CD8-positive, alpha-beta memory T cell (primary cell): ENCODE data around the gene MARK3. TPM values are rescaled to one million over a fixed set of nuclear protein-coding genes. Genes with fewer than 3 reads are reported as not detected.
A peak's percentile ranks its signal among the peaks of the same experiment; 100 is the strongest.

Experiments
- CTCF ChIA-PET: fragments of 350-600 bp; sonication (Branson Sonifier 250); formaldehyde crosslinking; loops from one replicate; lab custom pipeline; 2021; ENCODE audit warnings: antibody characterized with exemption; lab: Charles Lee
- POLR2A ChIA-PET: fragments of 350-600 bp; sonication (Branson Sonifier 250); formaldehyde crosslinking; loops from one replicate; lab custom pipeline; 2021; ENCODE audit warnings: antibody characterized with exemption; lab: Charles Lee
- DNase-seq, 5 donors: peaks; one replicate each; pipeline versions ENCODE4 v3.0.0 to v3.0.0-alpha.2; 2020 to 2022; ENCODE audit warnings: mixed read lengths in 1 of 5
- H3K27ac ChIP-seq: one replicate; pipeline ENCODE4 v1.7.0; 2013; ENCODE audit warnings: low read depth, mild to moderate bottlenecking, low read length, moderate library complexity
- H3K27me3 ChIP-seq: 2 replicates; pipeline ENCODE4 v1.7.0; 2013; ENCODE audit warnings: low read length, mild to moderate bottlenecking; ENCODE audit not compliant: insufficient read depth, poor library complexity, severe bottlenecking
- H3K36me3 ChIP-seq: 2 replicates; pipeline ENCODE4 v1.7.0; 2013; ENCODE audit warnings: mild to moderate bottlenecking, low read length, moderate library complexity; ENCODE audit not compliant: insufficient read depth
- H3K4me1 ChIP-seq: 2 replicates; pipeline ENCODE4 v1.7.0; 2013; ENCODE audit warnings: mild to moderate bottlenecking, low read length, moderate library complexity; ENCODE audit not compliant: insufficient read depth
- H3K4me3 ChIP-seq: 2 replicates; pipeline ENCODE4 v1.7.0; 2013; ENCODE audit warnings: mild to moderate bottlenecking, low read length
- H3K9me3 ChIP-seq: 2 replicates; pipeline ENCODE4 v1.7.0; 2013; ENCODE audit warnings: mild to moderate bottlenecking, low read length
- H3K27ac Mint-ChIP-seq, 8 donors: one replicate each; pipeline ENCODE4 v1.8.0; 2020 to 2021; ENCODE audit warnings: mixed read lengths in 8 of 8, mild to moderate bottlenecking in 6 of 8, inconsistent platforms in 3 of 8, moderate library complexity in 3 of 8
- H3K27me3 Mint-ChIP-seq, 2 donors: one replicate each; pipeline ENCODE4 v1.8.0; 2020 to 2021; ENCODE audit warnings: mixed read lengths in 2 of 2, mild to moderate bottlenecking in 1 of 2, moderate library complexity in 1 of 2
- H3K36me3 Mint-ChIP-seq, 3 donors: one replicate each; pipeline ENCODE4 v1.8.0; 2020 to 2021; ENCODE audit warnings: mixed read lengths in 3 of 3, inconsistent platforms in 1 of 3, mild to moderate bottlenecking in 1 of 3
- H3K4me1 Mint-ChIP-seq, 3 donors: one replicate each; pipeline ENCODE4 v1.8.0; 2020 to 2021; ENCODE audit warnings: mixed read lengths in 3 of 3, inconsistent platforms in 1 of 3, mild to moderate bottlenecking in 1 of 3
- H3K4me3 Mint-ChIP-seq, 7 donors: one replicate each; pipeline ENCODE4 v1.8.0; 2020 to 2021; ENCODE audit warnings: mixed read lengths in 7 of 7, mild to moderate bottlenecking in 6 of 7, moderate library complexity in 4 of 7, inconsistent platforms in 2 of 7
- H3K9me3 Mint-ChIP-seq, 5 donors: one replicate each; pipeline ENCODE4 v1.8.0; 2020 to 2022; ENCODE audit warnings: mixed read lengths in 5 of 5, mild to moderate bottlenecking in 3 of 5, moderate library complexity in 2 of 5, inconsistent platforms in 1 of 5
- polyA plus RNA-seq: library from polyadenylated mRNA; unstranded; fragments of 300-500 nt; fragmentation: Illumina TruSeq; gene quantifications from one replicate; pipeline ENCODE4 v1.2.3, GENCODE V29; 2021
- total RNA-seq, 2 experiments: library from RNA; stranded (reverse); gene quantifications; one replicate each; pipeline ENCODE4 v1.2.3, GENCODE V29; 2021

Gene MARK3
- total and polyA plus RNA-seq, 3 experiments from 2014 or later, result 45.7 to 92.7 (median 91.9) TPM

- no peak overlapping the region for H3K4me3 ChIP-seq
- ChIA-PET POLR2A (no interaction called here), CTCF (interaction anchor here (1.2 kb wide), 1 partner anchor 9 kb away, joined by 3 read pairs; no protein-coding TSS in a partner anchor)
- Mint-ChIP-seq H3K4me3 (no peak overlapping the region), H3K27ac (no peak overlapping the region), H3K36me3 (peaks cover 0 to 1% (median 0%) of the 10 kb centered on the region in 3 donors), H3K4me1 (no peaks in the 10 kb centered on the region), H3K27me3 (peaks cover 9 to 16% of the 10 kb centered on the region in 2 donors), H3K9me3 (no peaks in the 10 kb centered on the region)
- DNase-seq, result no peak
- no peaks in the 10 kb centered on the region for H3K27me3 ChIP-seq
- no peaks in the 10 kb centered on the region for H3K9me3 ChIP-seq
- no peaks in the 10 kb centered on the region for H3K36me3 ChIP-seq
- no peak overlapping the region for H3K27ac ChIP-seq
- no peaks in the 10 kb centered on the region for H3K4me1 ChIP-seq
These were observed 15.1 kb upstream of the MARK3 start for GRCh38 chr14:103370087-103370486.

- ChIA-PET CTCF (no interaction called here), POLR2A (no interaction called here)
- no peaks in the 10 kb centered on the region for H3K9me3 Mint-ChIP-seq
- no peak overlapping the region for H3K4me3 Mint-ChIP-seq
- H3K4me3 ChIP-seq, result no peak overlapping the region
- H3K36me3 ChIP-seq, result no peaks in the 10 kb centered on the region
- no peak overlapping the region for H3K27ac Mint-ChIP-seq
- peaks cover 0 to 1% (median 0%) of the 10 kb centered on the region in 3 donors for H3K36me3 Mint-ChIP-seq
- H3K27me3 Mint-ChIP-seq, result peaks cover 3 to 23% of the 10 kb centered on the region in 2 donors
- H3K4me1 ChIP-seq, result no peaks in the 10 kb centered on the region
- H3K27me3 ChIP-seq, result no peaks in the 10 kb centered on the region
- no peak for DNase-seq
- H3K9me3 ChIP-seq, result no peaks in the 10 kb centered on the region
- H3K4me1 Mint-ChIP-seq, result no peaks in the 10 kb centered on the region
- H3K27ac ChIP-seq, result peak overlapping the region; percentile 27
These were observed 13.2 kb upstream of the MARK3 start for GRCh38 chr14:103372017-103372416.

DNA sequence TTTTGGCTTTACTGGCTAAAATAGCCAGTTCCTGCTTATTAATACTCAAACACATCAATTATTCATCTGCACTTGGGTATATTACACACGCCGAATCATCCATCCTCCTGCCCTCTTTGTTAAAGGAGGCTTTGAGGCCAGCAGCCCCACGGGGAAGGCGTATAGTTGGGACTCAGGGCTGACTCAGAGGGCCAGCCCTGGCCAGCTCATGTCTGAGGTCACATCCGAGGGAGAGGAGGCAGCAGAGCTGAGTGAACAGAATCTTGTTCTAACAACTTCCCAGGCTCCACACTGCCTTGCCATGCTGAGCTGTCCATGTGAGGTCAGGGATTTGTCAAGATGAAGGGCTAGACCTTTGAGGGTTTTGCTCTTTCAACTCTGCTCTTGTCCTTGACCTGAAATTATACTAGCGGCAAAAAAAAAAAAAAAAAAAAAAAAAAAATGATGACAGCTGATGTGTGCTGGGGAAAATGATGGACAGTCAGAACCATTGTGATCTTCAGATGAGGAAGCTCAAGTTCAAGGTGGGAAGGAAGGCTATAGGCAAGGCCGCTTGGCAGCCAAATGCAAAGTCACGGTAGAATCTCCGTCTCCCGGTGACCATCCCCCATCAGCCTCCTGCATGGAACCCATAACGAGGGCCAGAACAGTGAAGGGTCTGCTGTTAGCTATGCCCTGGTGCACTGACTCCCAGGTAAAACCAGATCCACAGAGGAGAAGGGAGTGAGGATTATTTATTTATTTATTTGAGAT, 12.5 kb upstream of the MARK3 start:
- no peaks in the 10 kb centered on the region for H3K9me3 Mint-ChIP-seq
- Histone ChIP-seq H3K4me1 (no peaks in the 10 kb centered on the region), H3K27me3 (no peaks in the 10 kb centered on the region), H3K36me3 (no peaks in the 10 kb centered on the region), H3K27ac (peak overlapping the region; percentile 27), H3K9me3 (no peaks in the 10 kb centered on the region), H3K4me3 (no peak overlapping the region)
- H3K27me3 Mint-ChIP-seq, result peaks cover 3 to 26% of the 10 kb centered on the region in 2 donors
- no peaks in the 10 kb centered on the region for H3K4me1 Mint-ChIP-seq
- no peak overlapping the region for H3K27ac Mint-ChIP-seq
- ChIA-PET CTCF (interaction anchor here (1.6 kb wide), 1 partner anchor 12 kb away, joined by 4 read pairs; the partner anchor contains the start of gene MARK3), POLR2A (no interaction called here)
- H3K36me3 Mint-ChIP-seq, result peaks cover 0 to 1% (median 0%) of the 10 kb centered on the region in 3 donors
- H3K4me3 Mint-ChIP-seq, result no peak overlapping the region
- DNase-seq, result no peak

GRCh38 chr14:103374121-103374520, 11.1 kb upstream of the MARK3 start:
- Mint-ChIP-seq H3K27ac (no peak overlapping the region), H3K27me3 (peaks cover 9 to 30% of the 10 kb centered on the region in 2 donors), H3K4me3 (no peak overlapping the region), H3K36me3 (peaks cover 0 to 1% (median 0%) of the 10 kb centered on the region in 3 donors), H3K4me1 (no peaks in the 10 kb centered on the region), H3K9me3 (no peaks in the 10 kb centered on the region)
- no peak for DNase-seq
- Histone ChIP-seq H3K4me1 (no peaks in the 10 kb centered on the region), H3K9me3 (no peaks in the 10 kb centered on the region), H3K27ac (no peak overlapping the region), H3K36me3 (no peaks in the 10 kb centered on the region), H3K27me3 (no peaks in the 10 kb centered on the region), H3K4me3 (no peak overlapping the region)
- CTCF ChIA-PET, result interaction anchor here (1.0 to 1.6 kb wide), 2 partner anchors 11 to 13 kb away, joined by 3 to 4 read pairs; partner anchors contain the start of gene MARK3
- POLR2A ChIA-PET, result no interaction called here

DNA sequence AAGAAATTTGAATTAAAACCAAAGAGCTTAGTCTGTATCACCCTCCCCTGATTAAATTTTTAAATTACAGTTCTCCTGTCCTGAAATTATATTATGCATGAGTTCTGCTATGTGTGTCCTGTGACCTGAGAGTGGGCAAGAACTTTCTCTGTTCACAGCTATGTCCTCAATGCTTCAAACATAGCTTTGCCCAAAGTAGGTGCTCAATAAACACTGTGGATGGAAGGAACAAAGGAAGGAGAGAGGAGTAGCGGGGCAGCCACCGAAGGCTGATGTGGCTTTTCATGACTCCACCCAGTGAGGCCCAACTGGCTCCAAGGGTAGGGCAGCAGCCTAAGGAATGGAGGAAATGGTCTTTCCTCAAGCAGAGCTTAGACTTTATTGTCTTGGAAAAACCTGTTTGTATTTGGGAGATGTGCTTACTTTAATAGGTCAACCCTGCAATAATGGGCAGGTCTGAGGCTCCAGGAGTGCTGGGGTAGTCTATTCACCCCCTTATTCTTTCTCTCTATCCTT, 7.6 kb upstream of the MARK3 start:
- no peak for DNase-seq
- H3K4me3 Mint-ChIP-seq, result no peak overlapping the region
- H3K27me3 ChIP-seq, result no peaks in the 10 kb centered on the region
- CTCF ChIA-PET, result interaction anchor here (8.4 kb wide), 1 partner anchor 14 kb away, joined by 51 read pairs; no protein-coding TSS in a partner anchor
- H3K27me3 Mint-ChIP-seq, result peaks cover 10 to 27% of the 10 kb centered on the region in 2 donors
- no peaks in the 10 kb centered on the region for H3K36me3 ChIP-seq
- POLR2A ChIA-PET, result interaction anchor here (0.6 kb wide), 1 partner anchor 71 kb away, joined by 3 read pairs; no protein-coding TSS in a partner anchor
- H3K4me3 ChIP-seq, result no peak overlapping the region
- H3K4me1 ChIP-seq, result no peaks in the 10 kb centered on the region
- no peaks in the 10 kb centered on the region for H3K36me3 Mint-ChIP-seq
- H3K27ac Mint-ChIP-seq, result no peak overlapping the region
- H3K4me1 Mint-ChIP-seq, result peaks cover 0 to under 1% (median under 1%) of the 10 kb centered on the region in 3 donors
- H3K27ac ChIP-seq, result peak overlapping the region; percentile 29
- H3K9me3 Mint-ChIP-seq, result no peaks in the 10 kb centered on the region
- H3K9me3 ChIP-seq, result no peaks in the 10 kb centered on the region

DNA sequence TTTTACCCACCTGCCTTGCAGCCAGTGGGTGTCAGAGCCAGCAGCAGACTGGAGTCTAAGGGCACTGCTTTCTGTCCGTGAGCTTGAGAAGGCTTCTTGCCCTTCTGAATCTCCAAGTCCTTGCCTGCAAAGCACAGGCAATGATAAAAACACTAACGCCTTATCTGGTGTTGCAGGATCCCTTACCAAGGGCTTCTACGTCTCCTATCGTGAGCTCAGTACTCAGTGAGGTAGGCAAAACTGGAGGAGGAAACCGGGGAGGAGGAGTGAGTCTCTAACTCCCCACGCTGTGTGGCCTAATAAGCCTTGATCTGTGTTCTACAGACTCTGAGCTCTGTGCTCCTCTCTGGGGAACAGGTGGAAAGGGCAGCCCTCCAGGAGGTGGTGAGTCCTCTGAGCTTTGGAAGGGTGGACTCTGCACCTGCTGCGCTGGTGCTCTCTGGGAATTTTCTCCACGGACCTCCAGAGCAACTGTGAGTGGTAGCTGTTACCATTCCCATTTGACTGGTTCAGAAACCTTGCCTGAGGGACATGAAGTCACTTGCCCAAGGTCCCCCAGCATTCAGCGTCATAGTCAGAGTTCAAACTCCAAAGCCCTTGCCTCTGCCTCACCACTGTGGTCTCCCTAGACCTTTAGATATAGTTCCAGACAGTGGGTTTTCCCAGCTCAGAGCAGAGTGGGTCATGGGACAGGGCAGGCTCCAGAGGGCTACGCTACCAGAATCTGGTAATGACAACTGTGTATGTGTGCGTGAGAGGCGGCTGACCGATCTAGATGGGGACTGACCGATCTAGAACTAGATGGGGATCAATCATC, 7.0 kb upstream of the MARK3 start:
- ChIA-PET POLR2A (interaction anchor here (0.6 kb wide), 1 partner anchor 71 kb away, joined by 3 read pairs; no protein-coding TSS in a partner anchor), CTCF (interaction anchor here (8.4 kb wide), 1 partner anchor 13 kb away, joined by 51 read pairs; no protein-coding TSS in a partner anchor)
- Mint-ChIP-seq H3K4me1 (peaks cover 0 to 5% (median 3%) of the 10 kb centered on the region in 3 donors), H3K27ac (peak overlapping the region in 1 of 8 donors; percentile 72), H3K9me3 (no peaks in the 10 kb centered on the region), H3K36me3 (no peaks in the 10 kb centered on the region), H3K4me3 (no peak overlapping the region), H3K27me3 (peaks cover 10 to 26% of the 10 kb centered on the region in 2 donors)
- DNase-seq, result no peak
- no peaks in the 10 kb centered on the region for H3K27me3 ChIP-seq
- H3K4me1 ChIP-seq, result no peaks in the 10 kb centered on the region
- no peak overlapping the region for H3K4me3 ChIP-seq
- H3K27ac ChIP-seq, result peak overlapping the region; percentile 40
- no peaks in the 10 kb centered on the region for H3K9me3 ChIP-seq
- H3K36me3 ChIP-seq, result no peaks in the 10 kb centered on the region

DNA sequence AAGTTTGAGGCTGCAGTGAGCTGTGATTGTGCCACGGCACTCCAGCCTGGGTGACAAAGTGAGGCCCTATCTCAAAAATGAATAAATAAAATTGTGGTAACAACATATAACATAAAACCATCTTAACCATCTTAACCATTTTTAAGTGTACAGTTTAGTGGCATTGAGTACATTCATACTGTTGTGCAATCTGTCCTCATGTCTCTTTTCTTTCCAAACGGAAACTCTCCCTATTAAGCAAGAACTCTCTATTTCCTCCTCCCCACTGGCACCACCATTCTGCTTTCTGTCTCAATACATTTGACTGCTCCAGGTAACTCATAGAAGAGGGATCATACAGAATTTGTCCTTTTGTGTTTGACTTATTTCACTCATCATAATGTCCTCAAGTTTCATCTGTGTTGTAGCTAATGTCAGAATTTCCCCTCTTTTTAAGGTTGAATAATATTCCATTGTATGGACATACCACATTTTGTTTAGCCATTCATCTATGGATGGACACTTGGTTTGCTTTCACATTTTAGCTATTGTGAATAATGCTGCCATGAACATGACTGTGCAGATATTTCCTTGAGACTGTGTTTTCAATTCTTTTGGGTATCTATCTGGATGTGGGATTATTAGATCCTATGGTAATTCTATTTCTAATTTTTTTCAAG, 4.4 kb upstream of the MARK3 start:
- Mint-ChIP-seq H3K4me3 (no peak overlapping the region), H3K36me3 (peaks cover 0 to 7% (median 0%) of the 10 kb centered on the region in 3 donors), H3K27ac (no peak overlapping the region), H3K9me3 (no peaks in the 10 kb centered on the region), H3K27me3 (peaks cover 8 to 11% of the 10 kb centered on the region in 2 donors), H3K4me1 (peaks cover 7 to 12% (median 9%) of the 10 kb centered on the region in 3 donors)
- Histone ChIP-seq H3K9me3 (no peaks in the 10 kb centered on the region), H3K4me3 (no peak overlapping the region), H3K27ac (no peak overlapping the region), H3K4me1 (peaks cover 8% of the 10 kb centered on the region), H3K36me3 (no peaks in the 10 kb centered on the region), H3K27me3 (no peaks in the 10 kb centered on the region)
- no peak for DNase-seq
- POLR2A ChIA-PET, result no interaction called here
- CTCF ChIA-PET, result interaction anchor here (8.4 kb wide), 1 partner anchor 11 kb away, joined by 51 read pairs; no protein-coding TSS in a partner anchor
